Stimulated activated CD8-positive, alpha-beta memory T cell treated with anti-CD3 and anti-CD28 coated beads, Interleukin-4, amount 100 ng/mL, for 1 hour (primary cell): ENCODE results near the gene CCNB2.
"Not testable (repeated sequence)": the region's sequence is repeated elsewhere in the genome, so short reads cannot be mapped to it uniquely, and the experiment has no call there.

Experiments
- DNase-seq, 2 donors: peaks; one replicate each; pipeline ENCODE4 v3.0.0-alpha.2; 2020; ENCODE audit warnings: low read depth in 2 of 2, low spot score in 1 of 2

CCNB2 gene

GRCh38 chr15:59133929-59134427, 29.0 kb downstream of the CCNB2 start:
- no peak for DNase-seq

GRCh38 chr15:59137566-59137965, 32.6 kb downstream of the CCNB2 start:
- DNase-seq = no peak

- DNase-seq = peak; percentile 6 to 19
Observed at GRCh38 chr15:59138243-59138642, 33.3 kb downstream of the CCNB2 start.

GRCh38 chr15:59140422-59141226, 35.7 kb downstream of the CCNB2 start:
- DNase-seq = no peak

GRCh38 chr15:59143281-59143680, 38.3 kb downstream of the CCNB2 start:
- no peak for DNase-seq

- not testable (repeated sequence) for DNase-seq
Observed at GRCh38 chr15:59144594-59144993, 39.6 kb downstream of the CCNB2 start.

GRCh38 chr15:59147666-59148065, 42.7 kb downstream of the CCNB2 start:
- DNase-seq = no peak

GRCh38 chr15:59148153-59148833, 43.3 kb downstream of the CCNB2 start:
- no peak for DNase-seq

GRCh38 chr15:59150185-59150584, 45.2 kb downstream of the CCNB2 start:
- no peak for DNase-seq

- DNase-seq = no peak
Observed at GRCh38 chr15:59152694-59153450, 47.9 kb downstream of the CCNB2 start.

GRCh38 chr15:59153466-59153865, 48.5 kb downstream of the CCNB2 start:
- DNase-seq = no peak

GRCh38 chr15:59154243-59154642, 49.3 kb downstream of the CCNB2 start:
- DNase-seq = no peak

- no peak for DNase-seq
Observed at GRCh38 chr15:59155431-59155830, 50.5 kb downstream of the CCNB2 start.

- no peak for DNase-seq
Observed at GRCh38 chr15:59157396-59157795, 52.5 kb downstream of the CCNB2 start.

GRCh38 chr15:59157840-59158700, 53.1 kb downstream of the CCNB2 start:
- no peak for DNase-seq

- DNase-seq = no peak
Observed at GRCh38 chr15:59158701-59159034, 53.7 kb downstream of the CCNB2 start.

- no peak for DNase-seq
Observed at GRCh38 chr15:59159210-59159609, 54.3 kb downstream of the CCNB2 start.

- DNase-seq = no peak
Observed at GRCh38 chr15:59160880-59161593, 56.1 kb downstream of the CCNB2 start.

- DNase-seq = not testable (repeated sequence)
Observed at GRCh38 chr15:59162080-59162479, 57.1 kb downstream of the CCNB2 start.

GRCh38 chr15:59165726-59166125, 60.8 kb downstream of the CCNB2 start:
- no peak for DNase-seq
